H4 (cell line): ENCODE data around the gene HSPA4. TPM values are rescaled to one million over a fixed set of nuclear protein-coding genes. Genes with fewer than 3 reads are reported as not detected.
"Not testable (repeated sequence)": the region's sequence is repeated elsewhere in the genome, so short reads cannot be mapped to it uniquely, and the experiment has no call there.

Experiments
- DNase-seq: peaks from one replicate; pipeline ENCODE4 v3.0.0-alpha.2; 2015; ENCODE audit warnings: low spot score
- total RNA-seq: library from RNA; depleted of rRNA; stranded (reverse); fragments of >200 nt; shearing (Covaris generic); gene quantifications from 2 replicates; pipeline ENCODE4 v1.2.3, GENCODE V29; 2014; rRNA removed

Gene HSPA4
- 190 and 227 TPM in 2 replicates for total RNA-seq

DNA sequence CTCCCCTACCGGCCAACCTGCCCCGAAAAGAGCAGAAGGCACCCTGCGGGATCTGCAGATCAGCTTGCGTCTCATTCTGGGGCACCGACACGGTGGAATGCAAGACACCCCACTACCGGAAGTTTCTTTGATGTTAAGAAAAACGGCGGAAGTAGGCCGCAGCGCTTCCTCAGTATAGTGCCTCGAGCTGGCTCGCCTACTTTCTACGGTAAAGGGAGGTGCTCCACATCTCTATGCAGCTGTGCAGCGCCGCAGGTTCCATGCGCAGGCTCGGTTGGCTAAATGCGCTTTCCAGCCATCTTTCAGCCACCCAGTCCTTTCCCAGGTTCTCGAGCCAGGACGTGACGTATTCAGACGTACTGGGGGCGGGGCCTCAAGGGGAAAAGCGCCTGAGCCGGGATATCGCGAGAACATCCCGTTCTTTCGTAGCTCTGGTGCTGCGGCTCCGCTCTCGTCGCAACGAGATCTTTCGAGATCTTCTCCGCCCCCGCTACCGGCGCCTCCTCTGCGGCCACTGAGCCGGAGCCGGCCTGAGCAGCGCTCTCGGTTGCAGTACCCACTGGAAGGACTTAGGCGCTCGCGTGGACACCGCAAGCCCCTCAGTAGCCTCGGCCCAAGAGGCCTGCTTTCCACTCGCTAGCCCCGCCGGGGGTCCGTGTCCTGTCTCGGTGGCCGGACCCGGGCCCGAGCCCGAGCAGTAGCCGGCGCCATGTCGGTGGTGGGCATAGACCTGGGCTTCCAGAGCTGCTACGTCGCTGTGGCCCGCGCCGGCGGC is at the start of gene HSPA4:
Gene HSPA4, plus strand, starts transcription at position 472 of the 775 bp plus-strand sequence. Its CDS starts 238 bp downstream, at position 710.
- DNase-seq, result peak; percentile 99

- DNase-seq, result no peak
Measured at GRCh38 chr5:133006653-133007052, 45.2 kb upstream of the HSPA4 start.

DNA sequence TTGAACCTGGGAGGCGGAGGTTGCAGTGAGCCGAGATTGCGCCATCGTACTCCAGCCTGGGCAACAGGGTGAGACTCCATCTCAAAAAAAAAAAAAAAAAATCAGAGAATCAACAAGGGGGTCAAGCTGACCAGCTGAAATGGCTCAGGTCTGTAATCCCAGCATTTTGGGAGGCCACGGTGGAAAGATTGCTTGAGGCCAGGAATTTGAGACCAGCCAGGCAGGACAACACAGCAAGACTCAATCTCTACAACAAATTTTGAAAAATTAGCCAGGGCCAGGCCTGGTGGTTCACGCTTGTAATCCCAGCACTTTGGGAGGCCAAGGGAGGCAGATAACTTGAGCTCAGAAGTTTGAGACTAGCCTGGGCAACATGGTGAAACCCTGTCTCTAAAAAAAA is 43.4 kb upstream of the HSPA4 start:
- DNase-seq, result not testable (repeated sequence)

GRCh38 chr5:133015466-133015865 is 36.3 kb upstream of the HSPA4 start:
- no peak for DNase-seq

GRCh38 chr5:133017964-133018363 is 33.8 kb upstream of the HSPA4 start:
- no peak for DNase-seq

DNA sequence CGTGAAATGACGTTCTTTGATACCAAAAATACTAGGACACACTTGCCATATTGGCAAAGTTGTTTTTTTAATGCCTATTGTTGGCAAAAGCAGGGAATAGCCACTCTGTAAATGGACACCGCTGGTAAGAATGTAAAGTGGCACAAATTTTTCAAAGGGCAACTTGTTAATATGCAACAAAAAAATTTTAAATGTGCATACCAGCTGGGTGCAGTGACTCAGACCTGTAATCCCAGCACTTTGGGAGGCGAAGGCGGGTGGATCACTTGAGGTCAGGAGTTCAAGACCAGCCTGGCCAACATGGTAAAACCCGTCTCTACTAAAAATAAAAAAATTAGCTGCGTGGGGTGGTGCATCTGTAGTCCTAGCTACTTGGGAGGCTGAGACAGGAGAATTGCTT is 32.3 kb upstream of the HSPA4 start:
- DNase-seq, result not testable (repeated sequence)

GRCh38 chr5:133025804-133026663 is 25.8 kb upstream of the HSPA4 start, which contains the start of gene ZCCHC10:
Gene ZCCHC10, minus strand, starts transcription at chr5:133026549. Its CDS starts 12 bp downstream, at chr5:133026537.
- DNase-seq, result peak; percentile 91

- no peak for DNase-seq
Measured at GRCh38 chr5:133026664-133027153, 25.1 kb upstream of the HSPA4 start.

DNA sequence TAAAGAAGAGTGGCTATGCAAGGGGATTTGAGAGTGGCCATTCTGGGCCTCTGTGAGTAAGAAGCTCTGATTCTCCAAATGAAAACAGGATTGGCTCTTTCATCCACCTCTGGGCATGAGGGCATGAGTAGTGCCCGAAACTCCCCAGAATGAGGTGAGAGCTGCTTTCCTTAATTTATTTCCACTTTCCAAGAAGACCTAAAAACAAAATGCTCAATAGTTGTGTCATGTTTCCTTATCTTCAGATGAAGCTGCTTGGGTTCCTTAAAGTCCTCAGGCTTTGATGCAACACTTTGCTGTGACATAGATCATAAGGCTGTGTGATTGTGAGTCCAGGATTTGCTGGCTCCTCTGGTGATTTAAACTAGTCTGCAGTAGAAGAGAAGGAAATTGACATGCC is 22.4 kb upstream of the HSPA4 start:
- no peak for DNase-seq

- DNase-seq, result no peak
Measured at GRCh38 chr5:133030343-133031005, 21.3 kb upstream of the HSPA4 start.

DNA sequence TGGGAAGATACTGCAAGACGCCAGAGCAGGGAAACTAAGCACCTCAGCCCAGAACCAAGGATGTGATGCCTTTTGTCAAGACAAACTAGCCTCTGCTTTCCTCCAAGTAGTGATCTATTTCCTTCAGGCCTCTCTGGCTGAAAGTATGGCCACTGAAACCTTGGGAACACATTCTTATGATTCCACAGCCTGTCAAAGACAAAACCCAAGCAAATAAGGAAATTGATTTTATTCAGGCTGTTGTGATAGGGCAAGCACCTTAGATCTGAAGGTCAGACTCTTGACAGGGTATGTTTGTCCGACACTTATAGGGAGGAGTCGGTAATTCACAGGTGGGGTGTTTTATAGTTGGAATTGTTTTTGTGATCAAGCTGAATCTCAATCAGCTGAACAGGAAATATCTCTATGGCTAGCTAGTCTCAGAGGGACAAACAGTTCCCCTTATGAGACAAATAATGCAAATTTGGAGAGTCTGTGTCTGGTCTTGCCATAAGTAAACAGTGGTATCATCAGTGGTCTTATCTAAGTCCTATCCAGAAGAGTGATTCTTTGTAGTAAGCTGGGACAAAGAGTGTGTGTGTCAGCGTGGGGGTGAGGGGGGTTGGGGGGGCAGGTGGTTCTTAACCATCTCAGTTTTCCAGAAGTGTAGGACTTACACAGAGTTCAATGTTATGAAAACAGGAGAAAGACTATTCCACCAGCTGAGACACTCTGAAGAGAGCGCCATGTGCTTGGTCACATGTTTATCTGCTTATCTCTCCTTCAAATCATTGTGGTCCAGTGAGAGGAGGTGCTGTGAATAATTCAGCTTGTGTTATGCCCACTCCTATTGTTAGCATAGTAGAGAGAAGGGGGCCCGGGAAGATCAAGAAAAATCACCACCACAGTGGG is 18.7 kb upstream of the HSPA4 start:
- DNase-seq, result no peak

DNA sequence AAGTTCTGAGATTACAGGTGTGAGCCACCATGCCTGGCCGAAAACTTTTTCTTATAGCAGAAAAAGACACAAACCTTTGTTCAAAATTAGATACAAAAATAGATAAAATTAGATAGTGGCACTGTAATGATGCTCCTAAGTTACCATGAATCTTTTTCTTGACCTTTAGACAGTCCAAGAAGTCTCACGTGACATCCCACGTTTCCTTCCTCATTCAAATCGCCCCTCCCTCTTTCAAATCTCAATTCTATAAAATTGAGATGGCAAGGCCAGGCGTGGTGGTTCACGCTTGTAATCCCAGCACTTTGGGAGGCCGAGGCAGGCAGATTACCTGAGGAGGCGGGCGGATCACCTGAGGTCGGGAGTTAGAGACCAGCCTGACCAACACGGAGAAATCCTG is 17.7 kb upstream of the HSPA4 start:
- no peak for DNase-seq

DNA sequence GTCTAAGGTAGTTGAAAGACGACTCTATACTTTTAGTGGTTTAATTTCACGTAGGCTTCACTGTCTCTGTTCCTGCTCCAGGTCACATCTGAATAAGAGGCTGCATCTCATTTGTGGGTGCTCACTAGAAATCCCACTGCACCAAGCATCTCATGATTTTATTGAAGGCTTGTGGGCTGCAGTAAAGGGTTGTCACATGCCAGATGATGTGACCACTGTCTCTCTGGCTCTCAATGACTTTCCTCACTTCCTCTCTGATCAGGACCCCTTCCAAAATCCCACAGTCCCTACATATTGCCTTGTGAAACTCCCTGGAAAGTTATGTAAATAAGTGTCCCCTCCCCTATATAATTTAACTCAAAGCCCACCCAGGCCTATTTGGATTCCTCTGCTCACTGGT is 16.6 kb upstream of the HSPA4 start:
- DNase-seq, result no peak

- DNase-seq, result not testable (repeated sequence)
Measured at GRCh38 chr5:133036677-133037076, 15.1 kb upstream of the HSPA4 start.

DNA sequence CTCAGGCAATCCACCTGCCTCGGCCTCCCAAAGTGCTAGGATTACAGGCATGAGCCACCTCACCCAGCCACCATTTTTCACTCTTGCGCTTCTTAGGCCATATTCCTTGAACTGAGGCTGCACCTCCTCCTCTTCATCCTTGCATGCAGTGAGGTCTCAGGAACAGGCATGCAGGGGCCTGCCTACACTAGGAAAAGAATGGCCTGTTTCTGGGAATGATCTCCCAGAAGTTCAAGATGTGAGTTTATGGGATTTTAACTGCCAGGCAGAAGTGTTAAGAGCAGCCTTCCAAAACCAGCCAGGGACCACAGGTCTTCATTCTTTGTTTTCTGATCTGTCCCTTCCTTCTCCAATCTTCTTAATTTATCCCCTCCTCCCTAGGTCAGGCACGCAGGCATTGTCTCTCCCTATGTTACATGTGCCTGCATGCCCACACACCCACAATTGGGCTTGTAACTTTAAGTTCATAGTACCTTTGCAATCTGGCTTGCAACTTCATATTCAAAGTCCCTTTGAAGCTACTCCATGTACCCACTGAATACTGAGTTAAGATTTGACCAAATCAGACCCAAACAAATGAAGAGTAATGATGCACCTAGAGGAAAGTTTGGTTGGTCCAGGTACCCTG is 10.5 kb upstream of the HSPA4 start:
- DNase-seq, result no peak

DNA sequence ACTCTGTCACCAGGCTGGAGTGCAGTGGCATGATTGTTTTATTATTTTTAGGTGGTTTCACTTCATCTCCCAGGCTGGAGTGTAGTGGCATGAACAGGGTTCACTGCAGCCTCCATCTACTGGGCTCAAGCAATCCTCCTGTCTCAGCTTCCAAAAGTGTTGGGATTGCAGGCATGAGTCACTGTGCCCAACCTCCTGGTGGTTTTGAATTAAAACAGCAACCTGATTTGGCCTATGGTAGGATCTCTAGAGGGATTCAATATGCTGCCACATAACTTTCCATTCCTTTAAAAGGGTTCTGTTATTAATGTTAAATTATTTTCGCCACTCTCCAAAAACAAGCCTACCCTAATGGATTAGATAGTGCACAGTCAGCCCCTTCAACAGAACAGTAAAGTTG is 9.9 kb upstream of the HSPA4 start:
- DNase-seq, result peak; percentile 54

DNA sequence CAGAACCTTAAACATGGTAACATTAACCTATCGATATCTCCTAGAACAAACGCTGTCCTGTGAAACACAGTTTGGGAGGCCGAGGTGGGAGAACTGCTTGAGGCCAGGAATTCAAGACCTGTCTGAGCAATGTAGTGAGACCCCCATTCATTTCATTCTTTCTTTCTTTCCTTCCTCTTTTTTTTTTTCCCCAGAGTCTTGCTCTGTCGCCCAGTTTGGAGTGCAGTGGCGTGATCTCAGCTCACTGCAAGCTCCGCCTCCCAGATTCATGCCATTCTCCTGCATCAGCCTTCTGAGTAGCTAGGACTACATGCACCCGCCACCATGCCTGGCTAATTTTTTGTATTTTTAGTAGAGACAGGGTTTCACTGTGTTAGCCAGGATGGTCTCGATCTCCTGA is 5.3 kb upstream of the HSPA4 start:
- not testable (repeated sequence) for DNase-seq

GRCh38 chr5:133047404-133047803 is 4.4 kb upstream of the HSPA4 start:
- no peak for DNase-seq

DNA sequence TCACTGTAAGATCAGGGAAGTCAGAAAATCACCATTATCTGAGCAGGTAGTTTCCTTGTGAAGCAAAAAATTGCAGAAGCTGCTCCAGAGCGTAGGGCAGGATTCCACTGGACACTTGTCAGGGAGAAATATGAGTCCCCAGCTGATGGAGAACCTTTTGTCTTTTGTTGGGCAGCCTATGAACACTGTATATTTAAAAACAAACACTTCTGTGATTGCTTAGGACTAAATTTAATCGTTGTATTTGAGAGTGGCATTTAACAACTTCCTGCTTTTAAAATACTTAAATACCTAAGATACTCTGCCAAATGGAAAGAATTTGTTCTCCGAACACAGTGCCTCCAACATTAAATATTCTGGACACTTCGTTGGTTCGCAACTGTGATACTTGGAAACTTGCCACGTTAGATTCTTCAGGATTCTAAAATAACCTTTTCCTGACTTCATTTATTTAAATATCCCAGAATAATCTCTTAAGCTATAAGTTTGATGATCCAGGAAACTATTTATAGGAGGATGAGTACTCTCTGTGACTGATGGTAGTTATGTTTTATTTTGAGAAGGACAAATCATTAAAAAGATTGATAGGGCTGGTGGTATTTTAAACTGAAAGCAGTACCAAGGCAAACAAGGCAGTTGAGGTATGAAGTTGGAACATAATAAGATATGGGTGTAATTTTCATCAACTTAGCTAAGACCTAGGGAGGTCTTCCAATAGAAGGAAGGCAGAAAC is 2.7 kb upstream of the HSPA4 start:
- DNase-seq, result no peak

DNA sequence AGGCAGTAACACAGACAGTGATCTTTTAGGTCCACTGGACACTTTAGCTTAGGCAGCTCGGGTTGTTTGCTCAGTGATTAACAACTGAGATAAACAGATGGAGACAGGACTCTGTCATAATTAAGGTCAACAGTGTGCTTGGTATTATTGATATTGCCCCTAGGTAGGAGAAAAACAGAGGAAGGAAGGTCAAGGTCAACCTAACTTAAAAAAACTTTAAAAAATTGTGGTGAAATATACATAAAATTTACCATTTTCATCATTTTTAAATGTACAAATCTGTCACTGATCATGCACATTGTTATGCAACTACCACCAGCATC is 2.1 kb upstream of the HSPA4 start:
- DNase-seq, result no peak
